H1 (cell line): ENCODE data around the gene BICRAL. TPM values are rescaled to one million over a fixed set of nuclear protein-coding genes. Genes with fewer than 3 reads are reported as not detected.

Experiments
- SUZ12 ChIP-seq: fragments of 200-600 bp; sonication (generic); IDR thresholded peaks from 2 replicates; pipeline ENCODE4 v1.6.1; 2012; ENCODE audit warnings: mild to moderate bottlenecking, inconsistent platforms, low read length, moderate library complexity, mixed read lengths
- polyA plus RNA-seq, 7 experiments: library from polyadenylated mRNA; depleted of rRNA in 3 of 7; stranded (reverse) in 5 of 7; unstranded in 2 of 7; fragments of >200 nt in 5 of 7; fragments of 200-250 nt in 2 of 7; gene quantifications; 1 replicate in 5 of 7; 2 replicates in 1 of 7; 4 replicates in 1 of 7; pipeline versions ENCODE4 v1.2.1 to v1.2.3, GENCODE V29; 2011 to 2013; ENCODE audit warnings: missing spikeins in 2 of 7, mixed read lengths in 2 of 7
- total RNA-seq: library from RNA; stranded (reverse); fragmentation: NEBNext Ultra II Directional; extraction: Animal tissue kit (Norgen Biotek cat#: 25700); gene quantifications from 2 replicates; pipeline ENCODE4 v1.2.1, GENCODE V29; 2021

Gene BICRAL
- total and polyA plus RNA-seq, 2 of the 8 experiments (the other 6 are each of a cell fraction or from before 2014, with no cell fraction given): 9.4 to 12.2 TPM

- no peak for TF ChIP-seq SUZ12
Measured at GRCh38 chr6:42764911-42765648, 16.8 kb upstream of the BICRAL start (continued).
